Adipocyte (in vitro differentiated cells): ENCODE results near the gene CDADC1.
"Not testable (repeated sequence)": the region's sequence is repeated elsewhere in the genome, so short reads cannot be mapped to it uniquely, and the experiment has no call there.

Source experiments
- DNase-seq: peaks from one replicate; pipeline ENCODE4 v3.0.0-alpha.2; 2015; ENCODE audit warnings: low read depth
- H3K27me3 ChIP-seq: replicated peaks from 2 replicates; pipeline ENCODE4 v1.7.0; 2013; ENCODE audit warnings: mild to moderate bottlenecking, low read length, moderate library complexity; ENCODE audit not compliant: control insufficient read depth, insufficient read depth
- H3K36me3 ChIP-seq: 2 replicates; pipeline ENCODE4 v1.7.0; 2013; ENCODE audit warnings: low read length, mild to moderate bottlenecking, moderate library complexity; ENCODE audit not compliant: control insufficient read depth, insufficient read depth, severe bottlenecking
- H3K4me1 ChIP-seq: 2 replicates; pipeline ENCODE4 v1.7.0; 2013; ENCODE audit warnings: mild to moderate bottlenecking, low read length, moderate library complexity; ENCODE audit not compliant: control insufficient read depth, insufficient read depth
- H3K4me3 ChIP-seq: 2 replicates; pipeline ENCODE4 v1.7.0; 2013; ENCODE audit warnings: mild to moderate bottlenecking, low read length, moderate library complexity
- H3K9ac ChIP-seq: 2 replicates; pipeline ENCODE4 v1.7.0; 2013; ENCODE audit warnings: mild to moderate bottlenecking, low read length, moderate library complexity
- H3K9me3 ChIP-seq: 2 replicates; pipeline ENCODE4 v1.7.0; 2013; ENCODE audit warnings: mild to moderate bottlenecking, low read length, moderate library complexity; ENCODE audit not compliant: control insufficient read depth

CDADC1 gene

DNA sequence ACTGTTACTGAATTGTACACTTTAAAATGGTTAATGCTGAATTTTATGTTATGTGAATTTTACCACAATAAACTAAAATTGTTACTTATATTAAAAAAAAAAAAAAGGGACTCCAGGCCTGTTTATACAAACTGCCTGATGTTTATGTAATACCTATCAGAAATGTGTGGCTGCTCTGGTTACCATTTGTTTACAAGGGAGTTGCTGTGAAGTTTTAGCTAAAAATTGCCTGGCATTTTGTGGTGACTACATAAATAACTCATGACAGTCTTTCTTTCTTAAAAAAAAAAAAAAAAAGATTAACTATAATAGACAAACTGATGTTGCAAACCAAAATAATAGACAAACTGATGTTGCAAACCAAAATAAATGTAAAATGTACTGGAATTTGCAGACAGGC is 71.8 kb downstream of the CDADC1 start:
- DNase-seq = peak; percentile 82
- no peaks in the 10 kb centered on the region for H3K9me3 ChIP-seq
- H3K9ac ChIP-seq = no peak overlapping the region
- H3K27me3 ChIP-seq = no peaks in the 10 kb centered on the region
- no peak overlapping the region for H3K4me3 ChIP-seq
- H3K4me1 ChIP-seq = peaks cover 25% of the 10 kb centered on the region
- no peaks in the 10 kb centered on the region for H3K36me3 ChIP-seq

DNA sequence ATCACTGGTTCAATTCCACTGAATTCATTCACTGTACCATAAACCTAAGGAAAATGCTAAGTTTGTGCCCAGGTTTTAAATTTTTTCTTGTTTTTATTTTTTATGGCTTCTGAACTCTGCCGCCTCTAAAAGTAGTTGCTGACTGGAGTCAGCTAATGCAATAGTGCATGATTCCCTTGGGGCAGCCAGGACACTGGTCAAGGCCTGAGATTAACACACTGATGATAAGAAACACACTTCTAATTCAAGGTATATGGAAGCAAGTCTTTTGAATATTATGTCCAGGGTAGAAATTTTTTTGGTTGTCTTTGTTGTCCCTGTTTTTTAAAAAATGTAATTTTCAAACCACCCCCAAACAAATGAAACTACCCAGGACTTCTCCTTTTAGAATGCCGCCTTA is 72.2 kb downstream of the CDADC1 start:
- H3K36me3 ChIP-seq = no peaks in the 10 kb centered on the region
- no peak for DNase-seq
- no peaks in the 10 kb centered on the region for H3K9me3 ChIP-seq
- peaks cover 21% of the 10 kb centered on the region for H3K4me1 ChIP-seq
- no peak overlapping the region for H3K4me3 ChIP-seq
- H3K27me3 ChIP-seq = no peaks in the 10 kb centered on the region
- peak overlapping the region; percentile 5 for H3K9ac ChIP-seq

- Histone ChIP-seq H3K27me3 (no peaks in the 10 kb centered on the region), H3K36me3 (no peaks in the 10 kb centered on the region), H3K9me3 (no peaks in the 10 kb centered on the region), H3K4me1 (peaks cover 19% of the 10 kb centered on the region), H3K9ac (no peak overlapping the region), H3K4me3 (no peak overlapping the region)
- no peak for DNase-seq
Measured at GRCh38 chr13:49320975-49321374, 73.2 kb downstream of the CDADC1 start.

- Histone ChIP-seq H3K4me3 (no peak overlapping the region), H3K9me3 (no peaks in the 10 kb centered on the region), H3K4me1 (peaks cover 19% of the 10 kb centered on the region), H3K36me3 (no peaks in the 10 kb centered on the region), H3K9ac (no peak overlapping the region), H3K27me3 (no peaks in the 10 kb centered on the region)
- DNase-seq = no peak
Measured at GRCh38 chr13:49322702-49323101, 75.0 kb downstream of the CDADC1 start.

- Histone ChIP-seq H3K4me1 (peaks cover 19% of the 10 kb centered on the region), H3K27me3 (no peaks in the 10 kb centered on the region), H3K36me3 (no peaks in the 10 kb centered on the region), H3K9me3 (no peaks in the 10 kb centered on the region), H3K9ac (no peak overlapping the region), H3K4me3 (no peak overlapping the region)
- DNase-seq = no peak
Measured at GRCh38 chr13:49323344-49323743, 75.6 kb downstream of the CDADC1 start.

DNA sequence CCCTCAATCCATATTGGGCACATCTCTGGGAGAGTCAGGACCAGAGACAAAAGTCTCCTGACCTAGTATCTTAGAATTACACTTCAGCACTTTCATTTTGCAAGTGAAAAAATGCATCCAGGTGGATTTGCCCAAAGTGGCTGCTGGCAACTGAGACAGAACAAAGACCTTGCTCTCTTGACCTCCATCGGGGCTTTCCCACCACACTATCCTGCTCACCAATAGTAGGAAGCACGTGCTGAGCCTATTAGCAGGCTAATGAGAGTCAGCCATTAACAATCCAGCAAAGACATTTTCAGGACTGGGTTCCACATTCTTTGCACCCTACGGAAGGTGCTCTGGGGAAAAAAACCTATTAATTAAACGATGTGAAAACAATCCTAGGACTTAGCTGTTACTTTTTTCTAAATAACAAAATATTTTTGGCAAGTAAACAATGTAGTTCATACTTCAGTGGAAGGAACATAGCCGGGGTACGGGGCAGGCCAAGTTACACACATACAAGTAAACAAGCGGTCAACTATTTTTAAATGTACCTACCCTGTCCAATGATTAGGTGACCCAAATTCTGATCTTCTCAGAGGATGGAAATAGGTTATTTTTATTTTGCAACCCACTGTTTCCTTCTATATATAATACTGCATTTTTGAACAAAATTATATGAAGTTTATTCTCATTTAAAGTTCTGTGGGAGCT is 78.6 kb downstream of the CDADC1 start:
- no peak overlapping the region for H3K4me3 ChIP-seq
- no peak overlapping the region for H3K9ac ChIP-seq
- H3K27me3 ChIP-seq = no peaks in the 10 kb centered on the region
- no peak for DNase-seq
- H3K9me3 ChIP-seq = no peaks in the 10 kb centered on the region
- H3K4me1 ChIP-seq = no peaks in the 10 kb centered on the region
- no peaks in the 10 kb centered on the region for H3K36me3 ChIP-seq

DNA sequence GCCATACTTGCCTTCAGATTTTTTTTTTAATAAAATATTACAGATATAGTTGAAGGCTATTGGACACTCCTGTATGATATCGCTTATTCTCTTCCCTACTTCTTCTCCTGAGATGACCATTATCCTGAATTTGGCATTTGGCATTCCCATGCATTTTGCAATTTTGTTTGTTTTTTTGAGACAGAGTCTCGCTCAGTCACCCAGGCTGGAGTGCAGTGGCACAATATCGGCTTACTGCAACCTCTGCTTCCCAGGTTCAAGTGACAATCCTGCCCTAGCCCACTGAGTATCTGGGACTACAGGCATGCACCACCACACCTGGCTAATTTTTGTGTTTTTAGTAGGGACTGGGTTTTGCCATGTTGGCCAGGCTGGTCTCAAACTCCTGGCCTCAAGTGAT is 79.4 kb downstream of the CDADC1 start:
- H3K36me3 ChIP-seq, H3K27me3 ChIP-seq, H3K4me3 ChIP-seq, DNase-seq, H3K9me3 ChIP-seq, H3K4me1 ChIP-seq, H3K9ac ChIP-seq: not testable (repeated sequence)

DNA sequence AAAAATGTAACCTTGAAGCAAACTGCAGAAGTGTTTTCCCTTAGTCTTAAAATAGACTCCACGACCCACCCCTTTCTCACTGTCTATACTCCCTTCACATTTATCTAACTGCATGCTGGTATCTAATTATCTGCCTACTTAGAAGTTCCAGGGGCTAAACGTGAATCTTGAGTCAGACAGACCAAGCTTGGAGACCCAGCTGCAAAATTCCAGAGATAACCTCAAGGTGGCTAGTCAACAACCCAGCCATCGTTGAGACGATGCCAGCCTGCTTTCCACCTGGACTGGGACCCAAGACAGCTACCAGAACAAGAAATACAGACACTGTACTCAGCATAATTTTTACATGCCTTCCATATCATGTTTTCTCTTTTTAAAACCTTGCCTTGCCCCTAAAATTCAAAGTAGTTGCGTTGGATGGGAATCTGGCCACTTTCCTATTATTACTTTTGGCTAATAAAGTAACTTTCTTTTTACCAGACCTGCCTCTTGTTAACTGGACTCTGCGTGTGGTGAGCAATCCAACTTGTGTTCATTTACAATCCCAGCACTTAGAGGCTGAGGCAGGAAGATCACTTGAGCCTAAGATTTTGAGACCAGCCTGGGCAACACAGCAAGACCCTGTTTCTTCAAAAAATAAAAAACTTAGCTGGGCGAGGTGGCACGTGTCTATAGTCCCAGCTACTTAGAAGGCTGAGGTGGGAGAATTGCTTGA is 82.3 kb downstream of the CDADC1 start:
- Histone ChIP-seq H3K9ac (no peak overlapping the region), H3K36me3 (no peaks in the 10 kb centered on the region)

GRCh38 chr13:49330546-49330864 is 82.8 kb downstream of the CDADC1 start:
- no peak for DNase-seq
- Histone ChIP-seq H3K36me3 (no peaks in the 10 kb centered on the region), H3K9me3 (no peaks in the 10 kb centered on the region), H3K27me3 (no peaks in the 10 kb centered on the region), H3K4me1 (peaks cover 2% of the 10 kb centered on the region), H3K9ac (no peak overlapping the region), H3K4me3 (no peak overlapping the region)

More for the DNA sequence above, 82.3 kb downstream of the CDADC1 start:
- H3K27me3 ChIP-seq = no peaks in the 10 kb centered on the region
- H3K4me1 ChIP-seq = no peaks in the 10 kb centered on the region
- H3K9me3 ChIP-seq = no peaks in the 10 kb centered on the region
- H3K4me3 ChIP-seq = no peak overlapping the region
- DNase-seq = no peak

- H3K4me1 ChIP-seq = peaks cover 6% of the 10 kb centered on the region
- peaks cover 3% of the 10 kb centered on the region for H3K36me3 ChIP-seq
- H3K9me3 ChIP-seq = no peaks in the 10 kb centered on the region
- H3K27me3 ChIP-seq = no peaks in the 10 kb centered on the region
- H3K4me3 ChIP-seq = no peak overlapping the region
- no peak for DNase-seq
- no peak overlapping the region for H3K9ac ChIP-seq
Measured at GRCh38 chr13:49336655-49337054, 88.9 kb downstream of the CDADC1 start.

DNA sequence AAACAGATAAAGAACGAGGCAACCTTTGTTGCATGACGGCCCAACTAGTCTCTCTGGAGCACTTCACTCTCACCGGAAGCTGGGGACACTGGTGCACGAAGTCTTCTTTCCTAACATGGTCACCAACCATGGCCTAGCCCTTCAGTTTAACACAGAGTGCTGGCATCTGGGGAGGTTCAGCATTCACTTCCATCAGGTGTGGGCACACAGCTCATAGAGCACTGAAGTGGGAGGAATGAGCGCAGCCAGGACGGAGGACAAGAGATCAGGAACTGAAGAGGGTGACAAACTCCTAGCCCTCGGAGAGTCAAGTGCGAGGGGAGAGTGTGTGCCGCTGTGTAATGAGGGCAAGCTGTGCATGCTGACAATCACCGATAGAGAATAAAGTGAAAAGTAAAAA is 92.4 kb downstream of the CDADC1 start:
- no peak overlapping the region for H3K4me3 ChIP-seq
- no peaks in the 10 kb centered on the region for H3K27me3 ChIP-seq
- H3K9me3 ChIP-seq = no peaks in the 10 kb centered on the region
- H3K4me1 ChIP-seq = peaks cover 9% of the 10 kb centered on the region
- DNase-seq = no peak
- H3K9ac ChIP-seq = no peak overlapping the region
- peaks cover 3% of the 10 kb centered on the region for H3K36me3 ChIP-seq

GRCh38 chr13:49341517-49341916 is 93.8 kb downstream of the CDADC1 start:
- H3K36me3 ChIP-seq = peaks cover 3% of the 10 kb centered on the region
- peaks cover 3% of the 10 kb centered on the region for H3K4me1 ChIP-seq
- H3K4me3 ChIP-seq = no peak overlapping the region
- no peak for DNase-seq
- no peaks in the 10 kb centered on the region for H3K9me3 ChIP-seq
- H3K27me3 ChIP-seq = no peaks in the 10 kb centered on the region
- H3K9ac ChIP-seq = no peak overlapping the region
